Measurements from ENCODE around the gene KLC1. TPM values are rescaled to one million over a fixed set of nuclear protein-coding genes. Genes with fewer than 3 reads are reported as not detected.

KLC1 gene
- total RNA-seq, 1 experiment from 2014 or later: 283 TPM

DNA sequence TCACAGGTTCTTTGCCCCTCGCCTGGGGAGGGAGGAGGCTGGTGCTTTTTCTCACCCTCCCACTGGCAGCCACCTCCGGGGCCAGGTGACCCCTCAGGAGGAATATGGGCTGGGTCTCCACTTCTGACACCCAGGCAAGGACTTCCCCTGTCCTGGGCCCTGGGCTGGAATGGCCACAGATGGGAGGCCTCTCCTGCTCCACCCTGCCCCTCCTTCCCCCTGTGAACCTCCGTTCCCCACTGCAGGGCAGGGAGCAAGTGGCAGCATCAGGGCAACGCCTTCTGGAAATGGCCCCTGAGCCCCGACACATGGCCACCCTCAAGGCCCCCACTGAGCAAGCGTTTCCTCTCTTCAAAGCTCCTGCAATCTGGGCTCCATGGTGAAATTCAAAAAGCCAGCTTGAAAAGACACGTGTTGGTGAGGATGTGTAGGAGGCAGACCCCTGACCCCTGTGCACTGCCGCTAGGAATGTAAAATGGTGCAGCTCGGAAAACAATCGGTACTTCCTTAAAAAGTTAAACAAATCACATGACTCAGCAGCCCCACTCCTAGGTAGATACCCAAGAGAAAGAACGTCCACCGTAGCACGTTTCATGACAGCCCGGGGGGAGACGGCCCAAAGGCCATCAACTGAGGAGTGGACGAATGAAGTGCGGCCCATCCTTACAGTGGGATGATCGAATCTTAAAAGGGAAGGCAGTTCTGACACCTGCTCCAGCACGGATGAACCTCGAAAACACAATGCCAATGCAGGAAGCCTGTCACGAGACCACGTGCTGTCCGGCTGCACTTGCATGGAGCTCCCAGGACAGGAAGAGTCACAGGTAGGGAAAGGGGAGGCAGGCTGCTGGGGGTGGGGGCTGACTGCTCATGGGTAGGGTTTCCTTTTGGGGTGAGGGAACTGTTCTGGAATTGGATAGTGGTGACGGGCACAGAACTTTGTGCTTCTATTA lies 74.7 kb downstream of the KLC1 start:
- DNase-seq (ENCODE audit: low read depth): no peak

DNA sequence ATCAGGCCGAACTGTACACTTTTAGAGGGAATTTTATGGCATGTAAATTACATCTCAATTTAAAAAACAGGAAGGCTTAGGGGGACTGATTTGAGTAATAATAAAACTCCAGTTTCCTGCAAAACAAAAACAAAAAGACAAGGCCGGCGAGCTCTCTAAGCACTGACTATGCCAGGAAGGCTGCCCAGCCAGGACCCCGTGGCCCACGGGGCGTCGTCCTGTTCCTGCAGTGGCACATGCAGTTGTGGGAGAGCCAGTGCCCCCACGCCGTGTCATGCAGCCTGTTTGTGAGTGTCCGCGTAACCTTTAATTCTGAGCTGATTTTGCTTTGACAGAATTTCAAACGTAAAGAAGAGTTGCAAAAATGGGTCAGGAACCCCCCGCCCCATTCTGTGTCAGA lies 75.7 kb downstream of the KLC1 start:
- no peak for DNase-seq (ENCODE audit: low read depth)

DNA sequence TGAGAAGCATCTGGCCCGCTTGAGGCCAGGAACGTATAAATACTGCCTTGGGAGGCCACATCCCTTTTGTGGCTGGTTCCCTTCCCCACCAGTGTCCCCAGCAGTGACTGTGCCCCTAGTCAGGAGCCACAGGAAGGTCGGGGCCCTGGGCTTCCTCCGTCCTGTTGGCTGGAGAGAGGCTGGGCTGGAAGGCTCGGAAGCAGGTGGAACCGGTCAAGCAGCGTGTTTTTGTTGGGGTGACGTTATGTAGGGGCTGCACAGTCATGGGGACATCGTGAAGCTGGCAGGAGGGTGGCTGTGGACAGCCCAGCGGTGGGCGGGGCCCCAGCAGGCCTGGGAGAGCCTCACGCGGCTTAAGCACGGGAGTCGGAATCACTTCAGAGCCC lies 76.1 kb downstream of the KLC1 start:
- DNase-seq (ENCODE audit: low read depth): no peak

DNA sequence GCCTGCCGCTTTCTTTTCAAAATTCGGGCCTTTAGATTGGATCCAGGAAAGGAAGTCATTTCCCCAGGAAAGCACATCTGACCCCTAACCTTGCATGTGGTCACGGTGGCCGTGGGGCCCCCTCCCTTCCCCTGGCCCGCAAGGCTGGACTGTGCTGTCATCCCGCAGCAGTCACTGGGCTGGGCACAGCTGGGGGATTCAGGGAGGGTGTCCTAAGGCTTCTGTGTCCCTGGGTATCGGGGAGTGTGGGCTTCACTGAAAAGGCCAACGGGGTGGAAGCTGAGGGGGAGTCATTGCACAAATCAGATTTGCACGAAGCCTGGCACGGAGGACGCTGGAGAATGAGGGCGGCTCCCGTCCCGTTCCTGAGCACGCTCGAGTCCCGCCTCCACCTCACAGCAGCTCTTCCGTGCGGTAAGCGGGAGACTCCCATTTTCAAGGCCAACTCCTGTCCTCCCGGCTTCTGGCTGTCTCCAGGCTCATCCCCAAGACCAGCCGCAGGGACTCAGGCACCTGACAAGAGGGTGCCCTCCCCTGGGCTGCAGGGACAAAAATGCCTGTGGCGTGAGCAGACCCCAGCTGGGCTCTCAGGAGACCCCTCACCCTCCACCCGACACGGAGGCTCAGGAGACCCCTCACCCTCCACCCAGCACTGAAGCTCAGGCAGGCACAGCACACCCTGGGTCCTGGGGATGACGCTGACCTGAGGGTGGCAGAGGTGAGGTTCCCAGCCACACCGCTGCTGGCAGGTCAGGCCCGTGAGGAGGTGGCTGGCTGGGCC lies 76.7 kb downstream of the KLC1 start:
- no peak for DNase-seq (ENCODE audit: low read depth)

DNA sequence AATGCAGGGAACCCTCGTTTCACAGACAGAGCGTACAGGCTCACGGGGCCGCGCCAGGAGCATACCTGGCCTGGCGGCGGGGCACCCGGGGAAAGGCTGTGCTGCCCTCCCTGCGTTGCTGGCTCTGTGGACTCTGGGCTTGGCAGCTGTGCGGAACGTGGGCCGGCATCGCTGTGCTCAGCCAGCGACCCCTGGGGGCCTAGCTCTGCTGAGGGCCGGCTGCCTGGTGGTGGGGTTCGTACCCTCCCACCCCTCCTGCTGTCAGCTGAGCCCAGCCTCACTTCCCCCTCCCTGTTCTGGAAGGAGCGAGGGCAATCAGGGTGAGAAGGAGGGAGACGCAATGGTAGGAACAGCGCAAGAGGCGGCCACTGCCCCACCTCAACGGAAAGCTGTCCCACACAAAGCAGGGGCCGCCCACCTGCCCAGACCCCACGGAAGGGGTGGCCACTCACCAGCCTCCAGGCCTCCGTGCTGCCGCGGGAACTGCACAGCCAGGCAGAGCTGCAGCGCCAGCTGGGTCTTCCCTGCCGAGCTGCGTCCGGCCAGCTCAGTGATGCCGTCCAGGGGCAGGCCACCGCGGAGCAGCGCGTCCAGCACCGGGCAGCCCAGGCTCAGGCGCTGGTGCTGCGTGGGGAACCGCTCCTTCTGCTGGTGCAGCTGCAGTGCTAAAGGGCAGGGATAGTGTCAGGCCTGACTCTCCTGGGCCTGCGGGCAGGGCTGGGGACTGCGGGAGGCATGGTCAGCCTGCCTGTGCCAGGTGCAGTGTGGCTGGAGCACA lies 77.7 kb downstream of the KLC1 start:
- no peak for DNase-seq (ENCODE audit: low read depth)

DNA sequence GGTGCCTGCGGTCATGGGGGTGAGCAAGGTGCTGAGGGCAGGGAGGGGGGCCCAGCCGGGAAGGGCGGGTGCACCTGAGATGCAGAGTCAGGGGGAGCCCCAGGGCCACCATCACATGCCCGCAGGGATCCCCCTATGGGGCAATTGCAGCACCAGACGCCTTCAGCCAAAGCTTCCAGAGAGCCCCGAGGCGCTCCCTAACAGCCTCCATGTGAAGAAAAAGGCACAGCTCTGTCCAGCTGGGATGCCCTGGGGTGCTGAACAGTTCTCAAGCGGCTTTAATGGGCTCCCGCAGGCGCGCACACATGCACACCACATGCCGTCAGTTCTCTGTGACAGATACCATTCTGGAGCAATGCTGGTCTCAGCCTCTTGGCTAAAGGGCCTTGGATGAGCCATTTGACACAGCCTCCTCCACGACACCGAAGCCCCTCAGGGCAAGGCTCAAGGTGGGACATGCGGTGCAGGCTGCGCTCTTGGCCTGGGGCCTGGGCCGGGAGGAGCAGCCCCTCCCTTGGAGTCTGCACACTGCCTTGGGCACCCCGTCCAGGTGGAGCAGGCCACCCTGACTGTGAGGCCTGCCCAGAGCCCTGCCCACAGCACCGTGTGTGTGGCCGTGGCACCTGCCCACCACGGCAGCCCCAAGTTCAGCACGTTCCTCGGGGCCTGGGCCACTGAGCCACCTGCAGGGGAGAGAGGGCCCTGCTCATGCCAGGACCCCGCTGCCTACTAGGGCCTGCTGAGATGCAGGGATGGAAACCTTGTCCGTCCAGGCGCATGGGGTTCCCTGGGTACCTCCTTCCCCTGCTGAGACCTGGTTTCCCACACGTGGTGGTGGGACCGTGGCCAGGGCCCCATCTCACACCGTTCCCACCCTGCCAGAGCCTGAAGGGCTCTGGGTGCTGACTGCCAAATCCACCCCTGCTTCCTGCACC lies 78.6 kb downstream of the KLC1 start:
- no peak for DNase-seq (ENCODE audit: low read depth)

DNA sequence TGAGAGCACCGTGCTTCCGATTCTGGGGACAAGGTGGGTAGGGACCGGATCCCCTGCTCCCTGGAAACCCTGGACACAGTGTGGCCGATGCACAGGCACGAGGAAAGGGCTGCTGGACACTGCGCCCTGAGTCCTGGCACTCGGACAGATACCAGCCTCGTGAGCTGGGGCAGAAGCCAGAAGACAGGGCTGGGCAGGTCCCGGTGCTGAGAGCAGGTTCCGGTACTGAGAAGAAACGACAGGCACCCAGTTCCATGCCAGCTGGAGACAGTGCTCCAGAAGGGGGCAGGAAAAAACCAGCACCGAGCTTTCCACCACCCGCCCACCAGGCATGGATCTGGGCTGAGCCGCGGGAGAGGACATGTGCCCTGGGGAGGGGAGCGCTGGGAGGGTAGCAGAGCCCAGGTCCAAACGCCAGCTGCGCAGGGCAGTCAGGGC lies 79.8 kb downstream of the KLC1 start:
- no peak for DNase-seq (ENCODE audit: low read depth)

DNA sequence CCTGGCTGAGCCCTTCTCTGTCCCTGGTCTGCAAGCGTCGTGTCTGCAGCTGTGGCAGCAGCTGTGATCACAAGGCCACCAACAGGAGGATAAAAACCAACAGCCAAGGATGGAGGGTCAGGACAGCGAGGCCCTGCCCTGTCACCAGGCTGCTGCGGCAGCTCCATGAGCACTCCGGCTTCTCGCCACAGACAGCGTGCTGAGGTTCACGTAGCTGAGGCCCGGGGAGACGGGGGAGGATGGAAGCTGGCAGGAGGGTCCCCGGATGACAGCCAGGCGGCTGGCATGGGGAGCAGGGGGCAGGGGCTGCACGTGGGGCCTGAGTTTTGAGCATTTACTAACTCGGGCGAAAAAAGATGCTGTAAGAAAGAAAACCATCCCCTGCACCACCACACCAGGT lies 80.8 kb downstream of the KLC1 start:
- DNase-seq (ENCODE audit: low read depth): no peak

DNA sequence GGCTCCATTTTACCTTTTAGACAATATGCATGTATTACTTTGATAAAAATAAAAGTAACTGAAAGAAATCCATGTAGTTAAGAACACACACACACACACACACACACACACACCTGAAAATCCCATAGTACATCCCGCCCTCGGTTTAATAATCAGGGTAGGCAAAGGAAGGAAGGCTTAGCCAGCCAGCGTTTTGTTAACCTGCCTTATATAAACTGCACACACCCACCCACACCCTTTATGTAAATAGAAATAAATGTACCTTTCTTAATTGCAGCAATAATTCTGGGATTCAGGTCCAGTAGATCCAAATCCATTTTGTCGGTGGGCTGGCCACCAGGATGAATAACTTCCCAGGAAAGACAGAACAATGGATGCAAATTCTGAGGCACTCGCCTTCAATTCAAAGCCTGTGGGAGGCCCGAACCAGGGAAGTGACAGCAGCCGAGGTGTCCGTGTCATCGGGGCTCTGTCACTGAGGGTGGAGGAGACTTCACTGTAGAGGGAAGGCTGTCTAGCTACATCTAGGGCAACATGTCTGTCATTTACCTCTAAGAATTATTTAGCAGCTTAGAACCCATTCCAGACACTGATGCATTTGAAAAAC lies 81.9 kb downstream of the KLC1 start:
- DNase-seq (ENCODE audit: low read depth): no peak

DNA sequence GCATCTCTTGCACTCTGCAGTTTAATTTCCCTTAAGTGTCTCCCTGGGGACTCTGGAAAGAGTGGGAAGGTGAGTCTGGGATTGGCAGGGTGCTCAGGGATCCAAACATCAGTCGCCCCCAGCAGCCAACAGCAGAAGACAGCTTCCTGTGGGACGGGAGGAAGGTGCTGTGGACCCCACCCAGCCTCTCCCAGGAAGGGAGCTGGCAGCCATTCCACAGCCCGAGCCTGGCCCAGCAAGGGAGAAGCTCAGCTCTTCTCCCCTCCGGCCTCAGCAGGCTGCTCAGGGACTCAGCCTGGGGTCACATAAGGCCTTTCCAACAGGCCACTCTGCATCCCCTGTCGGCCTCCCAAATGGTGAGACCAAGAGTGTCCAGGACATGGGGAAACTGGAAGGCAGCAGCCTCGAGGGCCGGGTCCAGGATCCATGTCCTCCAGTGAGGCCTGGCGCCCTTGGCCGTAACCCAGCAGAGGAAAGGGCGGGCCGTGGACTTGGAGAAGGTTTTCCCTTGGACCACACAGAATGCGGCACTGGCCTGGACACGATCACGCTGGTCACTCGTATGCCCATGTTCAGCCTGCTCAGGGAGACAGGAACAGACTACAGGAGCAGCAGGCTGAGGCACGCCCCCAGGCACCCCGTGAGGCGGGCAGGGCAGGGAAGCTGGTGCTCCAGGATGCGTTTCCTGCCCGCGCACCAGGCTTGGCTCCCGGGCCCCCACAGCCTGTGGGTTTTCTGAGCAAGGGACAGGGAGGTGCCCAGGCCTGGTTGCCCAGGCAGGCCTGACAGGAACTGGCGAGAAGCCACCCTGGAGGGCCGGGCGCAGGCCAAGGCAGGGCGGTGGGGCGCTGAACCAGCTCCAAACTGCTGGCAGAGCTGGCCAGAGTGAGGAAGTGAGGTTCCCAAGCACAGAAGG lies 82.8 kb downstream of the KLC1 start:
- DNase-seq (ENCODE audit: low read depth): no peak

DNA sequence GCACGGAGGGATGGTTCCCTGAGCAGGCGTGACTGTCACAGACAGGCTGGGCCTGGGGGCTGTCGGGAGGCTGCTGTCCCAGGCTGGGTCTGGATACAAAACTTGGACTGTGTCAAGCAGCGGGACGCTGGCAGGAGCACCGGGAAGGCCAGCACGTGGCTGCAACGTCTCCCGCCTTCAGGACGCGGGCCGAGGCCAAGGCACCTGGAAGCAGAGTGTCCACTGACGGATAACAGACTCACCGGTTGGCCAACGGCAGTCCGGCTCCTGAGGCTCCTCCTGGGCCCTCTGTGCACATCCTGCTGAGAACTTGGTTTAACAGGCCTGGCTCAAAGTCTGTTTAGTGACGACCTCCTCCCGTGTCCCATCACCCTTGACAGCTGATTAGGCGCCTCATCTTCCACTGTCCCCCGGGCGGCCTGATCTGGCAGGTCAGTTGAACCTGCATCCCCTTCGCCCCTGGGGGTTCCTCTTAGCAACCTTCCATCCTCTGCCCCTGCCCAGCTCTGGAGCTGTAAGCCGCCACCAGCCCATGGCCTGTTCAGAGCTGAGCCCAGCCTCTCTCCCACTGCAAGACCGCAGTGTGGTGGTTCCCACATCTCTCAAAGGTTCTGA lies 83.7 kb downstream of the KLC1 start:
- no peak for DNase-seq (ENCODE audit: low read depth)

DNA sequence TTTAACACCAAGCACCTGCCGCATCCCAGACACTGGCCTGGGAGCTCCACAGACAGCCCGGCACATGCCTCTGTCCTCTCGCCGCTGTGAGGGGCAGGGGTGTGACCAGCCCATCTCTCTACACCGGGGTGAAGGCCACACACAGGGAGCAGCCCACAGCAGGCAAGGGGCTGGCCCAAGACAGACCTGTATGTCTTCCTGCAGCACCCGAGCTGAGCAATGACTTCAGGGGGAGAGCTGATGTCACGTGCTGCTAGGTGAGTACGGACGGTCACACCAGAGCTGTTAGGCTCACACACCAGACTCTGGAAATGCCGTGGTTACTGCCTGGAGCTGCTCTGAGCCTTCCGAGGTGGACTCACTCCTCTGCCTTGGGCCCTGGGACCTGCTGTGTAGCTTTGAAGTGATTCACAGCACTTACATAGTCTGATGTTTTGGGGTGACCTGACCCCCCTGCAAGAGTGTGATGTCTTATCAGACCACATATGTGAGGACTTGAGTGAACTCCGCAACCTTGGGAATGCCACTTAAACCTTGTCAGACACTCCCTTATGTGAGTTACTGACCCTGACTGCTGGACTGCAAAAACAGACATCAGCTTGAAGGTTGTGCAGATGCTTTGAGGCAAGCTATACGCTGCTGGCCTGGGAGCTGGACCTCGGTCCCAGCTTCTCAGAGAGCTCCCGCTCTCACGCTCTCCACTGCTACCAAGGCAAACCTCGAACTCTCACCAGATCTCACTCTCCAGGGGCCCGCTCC lies 84.5 kb downstream of the KLC1 start:
- DNase-seq (ENCODE audit: low read depth): no peak

DNA sequence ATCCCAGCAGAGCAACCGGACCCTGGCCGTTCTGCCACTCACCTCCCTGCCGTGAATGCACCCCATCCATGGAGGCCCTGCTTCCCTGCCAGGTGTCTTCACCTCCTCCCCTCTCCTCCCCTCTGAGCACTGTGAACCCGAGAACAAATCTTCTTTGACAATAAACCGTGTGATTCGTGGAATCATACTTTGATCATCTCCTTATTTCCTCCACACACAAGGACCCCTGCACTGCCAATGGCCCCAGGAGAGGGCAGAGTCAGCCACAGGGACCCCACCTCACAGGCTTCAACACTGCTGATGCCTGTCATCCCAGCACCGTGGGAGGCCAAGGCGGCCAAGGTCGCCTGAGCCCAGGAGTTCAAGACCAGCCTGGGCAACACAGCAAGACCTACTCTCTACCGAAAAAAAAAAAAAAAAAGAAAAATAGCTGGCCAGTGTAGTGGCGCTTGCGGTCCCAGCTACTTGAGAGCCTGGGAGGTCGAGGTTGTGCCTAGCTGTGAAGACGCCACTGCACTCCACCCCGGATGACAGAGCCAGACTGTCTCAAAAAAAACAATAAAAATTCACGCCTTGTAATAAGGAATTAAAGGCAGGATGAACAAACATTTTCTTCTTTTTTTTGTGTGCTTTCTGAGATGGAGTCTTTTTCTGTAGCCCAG lies 85.2 kb downstream of the KLC1 start:
- DNase-seq (ENCODE audit: low read depth): no peak

DNA sequence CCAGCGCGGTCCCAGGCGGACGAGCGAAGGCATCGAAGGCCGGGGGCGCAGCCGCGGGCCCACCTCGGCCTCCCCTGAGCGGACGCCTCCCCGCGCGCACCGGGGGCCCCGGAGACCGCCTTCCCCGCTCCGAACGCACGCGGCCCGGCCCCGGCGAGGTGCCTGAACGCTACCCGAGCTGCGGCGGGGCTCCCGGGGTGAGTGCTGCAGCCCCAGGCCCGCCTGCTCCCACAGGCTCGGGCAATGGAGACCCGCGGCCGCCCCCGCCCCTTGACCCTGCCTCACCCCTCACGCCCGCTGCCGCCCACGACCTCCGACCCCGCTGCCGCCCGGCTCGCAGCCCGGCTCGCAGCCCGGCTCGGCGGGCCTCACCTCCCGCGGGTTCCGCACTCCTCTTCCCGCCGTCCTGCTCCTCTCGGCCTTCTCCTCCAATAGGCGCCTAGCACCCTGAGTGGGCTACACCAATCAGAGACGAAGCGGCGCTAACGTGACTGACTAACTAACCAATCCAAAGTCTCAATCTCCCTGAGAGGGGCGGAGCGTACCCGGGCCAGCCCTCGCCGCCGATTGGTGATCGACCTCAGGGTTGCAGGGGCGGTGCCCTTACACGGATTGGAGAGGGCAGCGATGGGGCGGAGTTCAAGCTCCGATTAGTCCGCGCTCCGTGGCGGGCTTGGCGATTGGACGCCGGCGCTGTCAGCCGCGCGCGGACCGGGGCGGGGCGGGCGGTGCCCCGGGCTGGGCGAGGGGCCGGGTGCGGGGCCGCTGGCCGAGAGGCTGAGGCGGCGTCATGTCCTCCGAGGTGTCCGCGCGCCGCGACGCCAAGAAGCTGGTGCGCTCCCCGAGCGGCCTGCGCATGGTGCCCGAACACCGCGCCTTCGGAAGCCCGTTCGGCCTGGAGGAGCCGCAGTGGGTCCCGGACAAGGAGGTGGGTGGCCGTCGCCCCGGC lies 86.3 kb downstream of the KLC1 start, which contains the start of the genes XRCC3 and ZFYVE21:
Gene XRCC3 (minus strand): TSS at position 400 of the 949 bp plus-strand sequence. CDS start 4,364 bp downstream, outside the sequence.
Gene ZFYVE21 (plus strand): TSS at position 759 of the 949 bp plus-strand sequence. CDS start 32 bp downstream, at position 791.
- peak; percentile 99 for DNase-seq (ENCODE audit: low read depth)

DNA sequence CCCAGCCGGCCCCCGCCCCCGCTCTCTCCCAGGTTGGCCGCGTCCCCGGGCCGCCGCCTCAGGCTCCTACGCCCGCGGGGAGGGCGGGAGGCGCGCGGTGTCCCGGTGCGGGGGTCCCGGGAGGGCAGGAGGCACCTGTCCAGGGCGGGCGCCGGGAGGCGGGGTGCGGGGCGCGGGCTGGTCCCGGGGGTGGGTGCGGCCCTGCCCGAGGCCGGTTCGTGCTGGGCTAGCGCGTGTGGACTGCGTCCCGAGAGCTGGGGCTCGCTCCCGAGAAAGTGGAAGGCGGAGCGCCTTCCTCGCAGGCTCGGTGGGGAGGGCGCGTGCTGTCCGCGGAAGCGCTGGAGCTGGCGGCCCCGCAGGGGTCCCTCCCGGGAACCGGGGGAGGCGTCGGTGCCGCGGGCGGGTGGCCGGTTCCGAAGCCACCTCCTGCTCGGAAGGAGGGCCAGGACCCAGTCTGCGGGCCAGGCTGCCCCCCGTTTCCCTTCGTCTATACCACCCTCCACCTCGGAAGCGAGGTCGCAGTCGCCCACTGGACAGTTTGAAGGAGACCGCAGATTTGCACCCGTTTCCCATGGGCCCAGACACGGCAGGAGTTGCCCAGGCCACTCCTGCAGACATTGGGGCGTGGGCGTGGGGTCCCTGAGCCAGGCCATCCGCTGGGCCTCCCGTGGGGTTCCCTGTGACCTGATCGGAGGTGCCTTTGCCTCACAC lies 87.2 kb downstream of the KLC1 start:
- no peak for DNase-seq (ENCODE audit: low read depth)
